UCSD-AML1 (cell line): ENCODE measurements around the gene SMPD3.

Experiments used
- DNase-seq: peaks from one replicate; lab custom pipeline; 2025; ENCODE audit not compliant: unreplicated experiment; lab: John Stamatoyannopoulos, UW

Gene SMPD3

DNA sequence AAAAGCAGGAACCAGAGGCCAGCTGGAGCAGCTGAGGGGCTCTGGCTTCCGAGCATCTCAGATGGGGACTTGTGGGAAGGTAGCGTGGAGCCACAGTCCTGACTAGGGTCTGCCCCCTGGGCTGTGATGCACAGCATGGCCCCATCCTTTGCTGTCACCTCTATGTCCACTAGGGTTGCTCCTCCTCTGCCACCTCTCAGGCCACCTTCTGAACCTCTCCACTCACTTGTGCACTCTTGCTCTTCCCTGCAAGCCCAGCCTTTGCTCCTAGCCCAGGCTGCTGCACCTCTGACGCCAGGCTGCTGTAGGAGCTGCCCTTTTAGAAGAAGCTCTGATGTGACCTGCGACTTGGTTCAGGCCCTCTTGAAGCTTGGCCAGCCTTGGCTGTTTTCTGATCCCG lies 24.3 kb upstream of the SMPD3 start:
- DNase-seq, result no peak

DNA sequence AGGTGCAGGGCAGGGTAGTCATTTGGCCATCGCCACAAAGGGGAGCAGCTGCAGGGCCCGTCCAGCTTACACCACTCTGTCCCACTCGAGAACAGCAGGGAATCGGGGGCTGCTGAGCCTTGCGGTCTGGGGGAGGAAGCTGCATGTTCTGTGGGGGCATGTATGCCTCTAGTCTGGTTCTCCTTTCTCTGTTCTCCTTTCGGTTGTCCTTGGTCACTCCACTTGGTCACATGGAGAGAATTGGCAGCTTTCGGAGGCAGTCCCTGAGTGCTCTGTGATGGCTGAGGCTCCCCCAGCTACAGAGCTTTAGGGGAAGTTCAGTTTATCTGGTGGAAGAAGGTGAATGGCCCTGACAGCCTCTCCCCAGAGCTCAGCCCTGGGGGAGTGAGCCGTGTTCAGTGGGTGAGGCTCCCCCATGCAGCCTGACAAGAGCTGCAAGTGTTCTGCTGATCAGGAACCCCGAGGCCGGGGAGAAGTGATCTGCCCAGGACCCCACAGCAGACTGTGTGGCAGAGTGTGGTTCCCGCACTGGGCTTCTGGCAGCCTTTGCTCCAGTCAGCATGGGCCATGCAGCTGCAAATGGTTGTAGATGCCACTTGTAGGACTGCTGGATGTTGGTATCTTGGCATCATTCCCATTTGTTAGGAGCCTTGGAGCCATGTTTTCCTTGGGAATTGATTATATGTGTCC lies 22.3 kb upstream of the SMPD3 start:
- DNase-seq, result peak; percentile 71

DNA sequence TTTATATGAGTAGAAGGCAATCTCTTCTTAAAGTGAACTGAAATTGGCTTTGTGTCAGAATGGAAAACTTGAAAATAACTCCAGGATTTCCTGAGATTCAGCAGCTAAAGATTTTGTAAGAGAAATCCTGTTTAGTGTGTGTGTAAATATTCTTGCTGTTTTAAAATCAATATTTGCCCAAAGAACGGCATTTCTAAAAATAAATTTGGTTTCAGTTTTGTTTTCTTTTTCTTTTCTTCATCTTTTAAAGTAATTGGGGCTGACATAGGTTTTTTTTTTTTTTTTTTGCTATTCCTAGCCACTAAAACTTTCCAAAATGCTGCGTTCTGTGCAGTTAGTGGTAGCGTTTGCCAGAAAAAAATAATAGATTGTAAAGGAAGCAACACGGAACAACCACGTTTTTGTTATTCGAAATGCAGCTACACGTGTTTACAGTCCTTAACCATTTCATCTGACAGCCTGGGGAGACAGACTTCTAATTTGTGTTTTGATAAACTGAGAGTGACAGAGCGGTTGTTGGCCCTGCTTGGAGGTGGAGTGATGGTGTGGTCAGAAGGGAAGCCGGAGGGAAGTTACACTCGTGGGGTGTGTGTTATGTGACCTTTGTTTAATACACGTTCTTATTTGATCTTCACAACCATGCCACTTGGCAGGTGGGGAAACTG lies 21.6 kb upstream of the SMPD3 start:
- DNase-seq, result no peak

DNA sequence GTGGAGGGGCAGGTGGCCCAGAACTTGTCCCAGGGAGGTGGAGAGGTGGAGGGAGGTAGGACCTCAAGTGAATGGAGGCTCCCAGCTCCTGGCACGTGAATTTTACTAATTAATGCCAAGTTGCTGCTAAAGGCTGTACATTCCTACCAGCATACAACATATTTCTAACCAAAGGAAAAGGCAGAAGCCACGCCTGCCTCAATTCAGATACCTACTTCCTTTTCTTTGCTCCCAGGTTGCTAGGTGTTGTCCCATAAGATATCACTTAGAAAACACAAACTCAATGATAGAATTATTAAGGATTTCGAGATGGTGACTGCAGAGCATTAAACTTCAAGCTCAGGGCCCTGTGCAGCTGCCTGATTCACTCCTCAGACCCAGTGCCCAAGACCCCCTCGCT lies 20.5 kb upstream of the SMPD3 start:
- DNase-seq, result no peak

DNA sequence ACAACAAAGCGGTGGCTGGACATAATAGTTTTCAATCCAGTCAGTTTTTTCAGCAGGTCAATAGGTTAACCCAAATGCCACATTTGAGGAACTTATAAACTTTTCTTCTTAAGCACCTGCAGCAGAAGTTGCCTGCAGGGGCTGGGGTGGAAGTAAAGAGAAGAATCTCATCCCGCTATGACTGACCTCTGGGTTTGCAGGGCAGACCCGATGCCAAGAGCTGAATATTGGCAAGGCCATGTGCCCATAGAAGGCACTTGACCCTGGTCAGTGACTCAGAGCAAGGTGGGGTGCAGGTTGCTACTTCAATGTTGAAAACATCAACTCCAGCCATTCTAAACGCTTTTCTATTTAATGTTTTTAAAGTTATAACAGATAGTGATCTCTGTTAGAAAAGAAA lies 17.9 kb upstream of the SMPD3 start:
- DNase-seq, result no peak

DNA sequence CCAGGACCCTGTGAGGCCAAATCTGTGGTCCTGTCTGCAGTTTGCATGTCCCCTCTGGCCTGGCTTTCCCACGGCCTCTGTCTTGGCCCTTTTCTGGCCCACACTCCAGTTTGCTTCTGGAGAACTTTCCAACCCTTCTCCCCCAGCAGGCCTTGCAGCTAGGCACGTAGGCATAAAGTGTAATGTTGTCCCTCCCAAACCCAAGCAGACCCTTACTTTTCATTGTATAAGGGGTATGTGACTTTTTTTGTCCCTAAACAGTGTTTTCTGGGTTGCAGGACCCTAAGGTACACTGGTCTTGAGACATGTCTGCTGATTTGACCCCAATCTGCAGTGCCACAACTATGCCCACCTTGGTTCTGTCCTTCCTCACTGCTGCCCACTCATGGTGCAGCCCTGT lies 15.6 kb upstream of the SMPD3 start:
- DNase-seq, result no peak

DNA sequence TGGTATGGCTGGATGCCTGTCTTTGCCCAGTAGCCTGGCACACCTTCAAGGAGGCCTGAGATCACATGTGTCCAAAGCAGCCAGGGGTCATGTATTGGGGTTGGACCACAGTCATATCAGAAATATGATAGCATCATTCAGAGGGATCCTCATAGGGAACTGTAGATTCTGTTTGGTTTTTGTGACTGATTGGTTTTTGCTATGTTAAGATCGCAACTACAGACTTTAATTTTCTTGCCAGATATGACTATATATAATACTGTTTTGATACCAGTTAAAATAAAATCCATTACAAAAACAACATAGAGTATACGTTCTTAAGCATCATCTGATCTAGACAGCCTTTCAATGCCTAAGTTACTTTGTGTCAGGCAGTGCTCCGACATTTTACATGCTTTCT lies 11.8 kb upstream of the SMPD3 start:
- DNase-seq, result no peak

DNA sequence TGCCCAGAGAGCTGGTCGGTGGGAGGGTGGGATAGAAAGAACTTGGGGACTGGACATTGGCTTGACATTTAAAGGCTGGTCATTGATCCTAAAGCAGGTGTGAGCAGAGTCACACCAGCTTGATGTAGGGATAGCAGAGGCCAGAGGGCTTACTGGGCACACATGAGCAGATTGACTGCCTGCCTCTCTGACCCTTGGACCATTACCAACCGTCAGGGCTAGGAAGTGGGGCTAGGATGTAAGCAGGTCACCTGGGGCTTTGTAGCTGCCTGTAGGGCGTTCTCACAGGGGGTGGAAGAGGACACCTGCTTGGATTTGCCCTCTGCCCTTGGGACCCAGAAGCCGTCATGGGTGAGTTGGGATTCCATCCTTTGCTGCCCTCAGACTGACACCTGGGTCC lies 11.1 kb upstream of the SMPD3 start:
- no peak for DNase-seq

DNA sequence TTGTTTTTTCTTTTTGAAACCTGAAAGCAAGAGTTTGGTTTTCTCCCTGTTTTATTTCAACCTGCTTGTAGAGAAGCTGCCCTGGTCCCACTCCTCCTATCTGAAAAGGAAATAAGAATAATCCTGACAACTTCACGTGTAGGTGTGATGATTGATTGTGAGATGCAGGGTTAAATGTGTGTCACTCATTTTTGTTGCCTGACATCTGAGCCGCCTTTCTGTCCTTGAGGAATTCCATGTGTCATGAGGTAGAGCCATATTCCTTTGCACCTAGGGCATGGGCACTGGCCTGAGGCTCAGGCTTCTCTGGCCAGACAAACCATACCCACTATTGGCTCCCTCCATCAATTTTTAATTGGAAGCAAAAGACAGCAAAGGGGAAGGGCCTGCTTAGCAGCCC lies 10.2 kb upstream of the SMPD3 start:
- DNase-seq, result no peak

DNA sequence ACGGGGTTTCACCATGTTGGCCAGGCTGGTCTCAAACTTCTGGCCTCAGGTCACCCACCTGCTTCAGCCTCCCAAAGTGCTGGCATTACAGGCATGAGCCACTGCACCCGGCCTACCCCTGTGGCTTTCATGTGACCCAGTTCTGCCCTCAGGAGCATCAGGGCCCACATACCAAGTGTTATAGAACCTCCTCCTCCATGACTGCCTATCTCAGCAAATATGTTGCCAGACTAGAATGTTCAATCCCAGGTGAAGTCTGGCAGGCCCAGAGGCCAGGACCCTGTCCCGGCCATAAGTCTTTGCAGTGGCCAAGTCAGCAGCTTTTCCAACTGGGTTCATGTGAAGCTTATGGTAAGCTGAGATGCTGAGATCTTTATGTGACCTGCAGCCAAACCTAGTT lies 9.8 kb upstream of the SMPD3 start:
- no peak for DNase-seq

DNA sequence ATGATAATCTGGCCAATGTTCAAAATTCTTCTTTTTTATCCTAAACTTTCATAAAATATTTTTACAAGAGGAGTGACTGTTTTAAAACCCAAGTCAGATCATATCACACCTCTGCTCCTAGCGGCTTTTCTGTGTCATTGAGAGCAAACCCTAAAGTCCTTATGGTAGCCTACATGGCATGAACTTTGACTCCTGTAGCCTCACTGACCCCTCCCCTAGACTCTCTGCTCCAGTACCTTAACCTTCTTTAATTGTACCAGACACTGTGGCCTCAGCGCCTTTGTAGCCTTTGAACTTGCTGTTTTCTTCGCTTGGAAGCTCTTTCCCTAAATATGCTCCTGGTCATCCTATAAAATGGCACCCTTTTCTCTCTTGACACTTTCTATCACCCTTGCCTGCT lies 7.3 kb upstream of the SMPD3 start:
- no peak for DNase-seq

DNA sequence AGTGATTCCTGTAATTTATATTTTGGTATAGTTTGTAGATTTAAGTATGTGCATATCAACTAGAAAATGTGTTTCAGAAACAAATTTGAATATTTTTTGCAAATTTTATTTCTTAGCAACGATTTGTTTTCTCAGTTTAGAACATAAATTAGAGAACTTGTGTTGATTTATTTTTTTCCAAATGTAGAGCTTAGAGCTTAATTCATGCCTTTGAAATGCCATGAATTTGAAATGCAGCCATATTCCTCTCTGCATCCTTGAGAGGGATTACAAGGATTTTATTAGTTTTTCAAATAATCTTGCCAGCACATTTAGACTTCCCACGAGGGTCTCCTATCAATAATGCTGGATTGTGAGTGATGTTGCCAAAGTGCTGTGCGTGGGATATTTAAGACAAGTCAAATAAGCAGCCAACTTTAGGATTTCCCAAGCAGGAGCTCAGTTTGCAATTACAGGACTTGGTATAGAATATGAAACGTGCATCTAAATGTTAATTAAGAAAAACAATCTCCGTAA lies 6.7 kb upstream of the SMPD3 start:
- no peak for DNase-seq

DNA sequence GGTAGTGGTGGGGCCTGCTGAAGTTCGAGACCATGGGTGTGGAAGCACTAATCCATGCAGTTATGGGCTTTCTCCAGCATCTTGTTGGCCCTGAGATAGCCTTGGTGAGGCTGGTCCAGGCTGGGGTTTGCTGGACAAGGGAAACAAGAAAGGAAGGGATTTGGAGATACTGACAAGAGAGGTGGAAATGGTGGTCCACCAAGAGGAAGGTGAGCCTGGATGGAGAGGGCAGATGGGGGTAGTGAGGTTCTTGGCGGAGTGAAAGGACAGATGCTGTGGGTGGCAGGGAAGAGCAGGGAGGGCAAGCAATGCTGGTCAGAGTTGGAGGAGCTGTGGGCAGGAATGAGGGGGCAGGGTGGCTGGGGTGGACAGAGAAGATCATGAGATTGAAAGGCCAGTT lies 5.5 kb upstream of the SMPD3 start:
- DNase-seq, result no peak

DNA sequence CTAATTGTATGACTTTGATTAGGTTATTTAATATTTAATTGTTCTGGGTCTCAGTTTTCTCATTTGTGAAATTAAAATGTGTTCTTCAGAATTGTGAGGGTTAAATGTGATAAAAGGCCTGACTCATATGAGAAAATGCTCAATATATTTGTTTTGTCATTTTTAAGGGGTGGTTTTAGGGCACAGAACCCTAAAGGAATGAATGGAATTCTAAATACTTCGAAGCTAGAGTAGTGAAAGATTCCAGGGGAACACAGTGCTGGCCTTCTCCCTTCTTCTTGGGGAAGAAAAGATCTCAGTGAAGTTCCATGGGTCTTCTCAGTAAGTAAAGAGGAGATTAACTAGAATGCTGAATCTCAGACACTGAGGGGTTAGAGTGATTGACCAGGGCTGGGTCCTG lies 3.9 kb upstream of the SMPD3 start:
- no peak for DNase-seq

DNA sequence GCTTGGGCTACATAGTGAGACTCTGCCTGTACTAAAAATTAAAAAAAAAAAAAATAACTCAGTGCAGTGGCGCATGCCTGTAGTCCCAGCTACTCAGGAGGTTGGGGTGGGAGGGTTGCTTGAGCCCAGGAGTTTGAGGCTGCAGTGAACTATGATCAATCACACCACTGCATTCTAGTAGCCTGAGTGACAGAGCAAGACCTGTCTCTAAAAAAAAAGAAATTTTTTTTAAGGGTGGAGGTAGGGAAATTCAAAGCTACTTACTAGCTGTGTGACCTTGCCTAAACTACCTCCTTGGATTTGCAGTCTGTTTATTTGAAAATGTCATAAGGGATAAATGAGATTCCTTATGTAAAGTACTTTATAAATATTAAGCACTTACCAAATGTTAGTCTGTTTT lies 3.4 kb upstream of the SMPD3 start:
- DNase-seq, result no peak

DNA sequence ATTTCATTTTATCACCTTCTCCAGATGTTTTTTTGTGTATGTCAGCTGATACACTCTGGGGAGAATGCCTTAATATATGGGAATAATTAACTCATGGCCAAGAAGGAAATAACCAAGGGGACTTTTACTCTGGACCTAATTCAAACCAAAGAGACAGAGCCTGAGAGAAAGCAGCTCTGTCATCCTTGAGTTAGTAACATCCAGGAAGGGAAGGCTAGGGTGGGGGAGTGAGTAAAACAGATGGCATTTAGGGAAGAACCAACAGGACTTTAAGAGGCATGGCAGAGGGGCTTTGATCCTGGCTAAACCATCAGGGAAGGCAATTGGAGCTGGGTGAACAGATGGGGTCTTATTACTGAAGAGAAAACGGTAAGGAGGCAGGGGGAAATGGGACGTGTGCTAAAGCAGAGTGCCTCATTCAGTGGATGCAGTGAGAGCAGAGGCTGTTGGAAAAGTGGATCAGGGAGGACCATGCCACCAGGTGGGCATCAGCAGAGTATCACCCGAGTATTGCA lies 2.5 kb upstream of the SMPD3 start:
- DNase-seq, result no peak

DNA sequence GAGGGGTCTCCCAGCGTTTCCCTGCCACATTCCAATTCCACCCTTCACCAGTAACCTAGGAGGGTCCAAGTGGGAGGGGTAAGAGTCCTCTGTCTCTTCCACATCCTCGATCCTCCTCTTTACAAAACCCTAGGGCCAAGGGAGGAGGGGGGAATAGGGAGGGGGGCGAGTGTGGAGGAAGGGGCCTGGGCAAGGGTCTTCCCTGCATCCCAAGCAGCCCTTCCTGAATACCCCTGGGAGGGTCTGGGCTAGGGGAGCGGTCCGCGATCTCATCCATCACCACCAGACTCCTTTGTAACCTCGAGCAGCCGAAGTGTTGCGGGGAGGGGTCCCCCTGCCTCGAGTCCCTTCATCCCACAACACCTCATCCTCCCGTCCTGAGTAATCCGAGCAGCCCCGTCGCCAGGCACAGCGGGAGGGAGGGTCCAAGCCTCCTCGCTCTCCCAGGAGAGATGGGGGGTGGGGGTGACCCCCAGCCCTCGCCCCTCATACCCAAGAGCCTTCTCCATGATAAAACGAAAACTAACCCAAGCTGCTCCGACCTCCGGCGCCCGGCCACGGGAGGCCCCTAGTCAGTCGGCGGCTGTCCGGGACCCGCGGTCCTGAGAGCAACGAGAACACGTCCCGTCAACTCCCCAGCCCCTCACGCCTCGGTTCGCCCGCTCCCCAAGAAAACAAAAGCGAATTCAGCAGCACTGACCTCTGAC lies 502 bp downstream of the SMPD3 start:
- no peak for DNase-seq

DNA sequence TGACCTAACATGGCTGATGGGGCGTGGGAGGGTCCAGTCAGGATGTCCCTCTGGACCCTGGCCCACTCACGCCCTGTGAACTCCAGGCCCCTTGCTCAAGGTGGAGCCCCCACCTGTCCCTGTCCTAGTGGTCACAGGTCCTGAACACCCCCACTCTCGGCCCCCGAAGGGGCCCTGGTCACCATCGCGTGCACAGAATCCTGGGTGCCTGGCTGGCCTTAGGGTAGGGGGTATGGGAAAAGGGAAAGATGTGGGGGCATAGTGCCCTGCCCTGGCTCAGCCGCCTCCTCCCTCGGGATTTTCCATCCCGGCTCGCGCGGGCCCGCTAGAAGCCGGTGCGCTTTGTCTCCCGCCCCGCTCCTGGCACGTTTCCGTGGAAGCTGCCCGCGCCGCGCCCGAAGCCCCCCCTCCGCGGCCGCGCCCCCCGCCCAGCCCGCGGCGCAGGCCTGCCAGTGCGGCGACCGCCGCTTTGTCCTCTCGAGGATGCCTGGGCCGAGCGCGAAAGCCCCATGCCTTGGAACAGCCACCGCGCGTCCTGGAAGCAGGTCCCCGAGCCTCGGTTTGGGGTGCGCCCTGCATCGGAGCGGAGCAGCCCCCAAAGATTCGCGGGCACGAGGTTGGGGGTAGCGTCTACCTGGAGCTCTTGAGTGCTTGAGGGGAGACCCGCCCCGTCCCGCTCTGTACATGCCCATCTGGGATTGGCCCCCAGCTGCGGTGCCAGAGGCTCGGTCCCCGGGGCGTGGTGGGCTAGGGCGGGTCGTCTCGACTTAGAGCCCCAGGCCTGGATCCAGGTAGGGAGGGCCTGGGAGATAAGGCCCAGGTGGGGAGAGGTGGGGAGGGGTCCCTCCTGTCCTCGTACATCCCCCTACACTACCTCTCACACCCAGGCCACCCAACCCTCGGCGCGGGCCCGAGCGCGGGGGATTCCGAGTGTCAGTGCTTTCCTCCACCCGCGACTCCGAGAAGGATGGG lies 1.3 kb downstream of the SMPD3 start:
- DNase-seq, result no peak

DNA sequence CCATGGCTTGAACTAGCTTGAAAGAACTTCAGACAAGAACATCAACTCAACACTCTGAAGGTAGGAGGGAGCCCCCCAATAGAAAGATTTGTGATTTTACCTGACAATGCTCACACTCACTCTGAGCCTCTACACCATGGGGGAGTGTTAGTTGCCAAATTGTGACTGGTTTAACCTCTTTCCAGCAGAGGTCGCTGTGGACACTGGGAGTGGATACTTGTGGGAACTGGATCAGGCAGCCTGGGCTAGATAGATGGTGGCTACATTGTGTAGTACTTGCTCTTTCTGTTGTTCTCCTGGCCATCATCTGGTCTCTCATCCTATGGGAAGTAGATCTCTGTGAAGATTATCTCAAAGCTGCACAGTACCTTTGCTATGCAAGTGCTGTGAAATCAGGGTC lies 2.9 kb downstream of the SMPD3 start:
- peak; percentile 37 for DNase-seq

DNA sequence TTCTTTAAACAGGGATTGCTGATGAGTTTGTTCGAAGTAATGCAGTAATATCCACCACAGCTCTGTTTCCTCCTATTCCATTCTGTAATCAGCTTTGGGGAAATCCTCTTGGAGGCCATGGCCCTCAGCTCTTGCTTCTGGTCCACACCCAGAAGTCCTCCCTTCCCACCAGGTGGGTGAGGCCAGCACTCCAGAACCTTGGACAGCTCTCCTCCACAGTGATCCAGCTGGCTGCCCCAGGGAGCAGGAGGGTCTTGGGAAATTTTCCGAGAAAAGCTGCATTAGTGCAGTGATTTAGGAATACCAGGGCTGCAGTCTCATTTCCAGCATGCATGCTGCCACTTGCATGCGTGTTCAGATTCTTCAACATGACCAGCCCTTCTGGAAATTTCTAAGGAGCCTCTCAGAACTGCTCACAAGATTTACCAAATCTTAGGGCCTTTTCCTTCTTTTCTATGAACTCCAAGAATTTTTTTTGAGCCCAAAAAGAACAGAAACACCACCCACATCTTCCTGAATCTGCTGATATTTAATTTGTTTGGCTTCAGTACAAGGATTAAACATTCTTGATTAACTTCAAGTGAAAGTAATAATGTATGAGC lies 4.2 kb downstream of the SMPD3 start:
- peak; percentile 29 for DNase-seq
